Anterior cingulate cortex (tissue), 58 donors: ENCODE results near the gene MAP1LC3B.

ENCODE experiments used
- DNase-seq, 58 donors: peaks; one replicate each; lab custom pipeline; 2025; lab: John Stamatoyannopoulos, UW

MAP1LC3B gene

GRCh38 chr16:87447323-87447722 lies 55.2 kb downstream of the MAP1LC3B start:
- no peak for DNase-seq

DNA sequence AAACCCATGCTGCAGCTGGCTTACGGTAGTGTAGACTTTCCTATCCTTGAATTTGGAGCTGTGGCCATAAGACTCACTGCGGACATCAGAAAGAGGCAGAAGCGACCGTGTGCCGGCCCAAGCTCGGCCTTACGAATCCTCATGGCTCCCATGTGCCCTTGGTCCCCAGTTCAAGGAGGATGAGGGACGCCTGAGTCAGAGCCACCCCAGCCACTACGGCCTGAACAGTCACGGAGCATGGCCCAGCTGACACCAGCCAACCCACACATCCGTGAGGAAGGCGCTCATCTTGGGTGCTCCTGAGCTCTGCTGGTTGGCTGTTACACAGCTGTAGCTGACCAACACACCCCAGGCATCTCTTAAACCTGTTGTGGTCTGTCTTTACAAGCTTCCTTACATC lies 56.7 kb downstream of the MAP1LC3B start:
- no peak for DNase-seq

DNA sequence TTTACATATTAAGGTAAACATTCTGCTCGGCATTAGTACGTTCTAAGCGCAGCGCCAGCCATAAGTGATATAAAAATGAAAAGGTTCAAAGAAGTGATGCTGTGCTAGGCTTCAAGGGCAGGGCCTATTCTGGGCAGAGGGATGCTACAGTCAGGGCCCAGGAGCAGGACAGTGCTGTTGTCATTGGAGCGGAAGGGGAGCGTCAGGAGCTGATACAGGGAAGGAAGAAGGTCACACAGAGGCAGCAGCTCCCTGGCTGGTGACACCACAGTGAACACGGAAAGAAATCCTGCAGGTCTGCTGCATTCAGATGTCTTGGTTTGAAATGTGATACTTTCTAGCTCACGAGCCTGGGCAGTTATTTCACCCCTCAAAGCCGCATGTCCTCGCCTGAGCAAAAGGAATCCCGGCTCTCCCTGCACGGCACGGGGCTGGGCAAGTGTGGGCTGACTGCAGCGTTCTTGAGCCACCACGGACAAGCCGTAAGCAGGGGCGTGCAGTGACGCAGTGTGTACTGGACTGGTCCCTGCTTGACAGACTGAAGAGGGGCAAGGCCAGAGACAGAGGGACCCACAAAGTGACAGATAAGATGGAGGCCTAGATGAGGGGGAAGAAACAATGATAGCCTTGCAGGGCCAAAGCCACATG lies 59.6 kb downstream of the MAP1LC3B start:
- DNase-seq, result no peak

DNA sequence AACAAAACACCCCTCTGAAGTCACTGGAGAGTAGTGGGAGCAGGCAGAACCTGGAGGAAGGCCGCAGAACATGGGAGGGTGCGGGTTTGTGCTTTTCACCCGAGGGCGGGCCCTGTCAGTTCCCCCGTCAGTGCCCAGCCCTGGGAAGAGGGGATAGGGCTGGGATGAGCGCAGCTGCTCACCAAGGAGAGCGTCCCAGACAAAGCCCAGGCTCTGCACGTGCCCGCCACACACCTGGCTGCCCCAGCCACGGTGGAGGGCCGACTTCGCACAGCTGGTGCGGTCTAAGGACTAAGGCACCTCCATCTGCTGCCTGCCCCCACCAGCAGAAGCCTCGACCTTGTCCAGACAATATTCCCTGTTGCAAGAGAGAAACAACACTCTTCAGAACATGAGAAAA lies 61.2 kb downstream of the MAP1LC3B start:
- no peak for DNase-seq
